Endodermal cell (in vitro differentiated cells): ENCODE data around the gene GDF9. TPM values are rescaled to one million over a fixed set of nuclear protein-coding genes. Genes with fewer than 3 reads are reported as not detected.

Experiments used
- DNase-seq: peaks from one replicate; pipeline ENCODE4 v3.0.0-alpha.2; 2017
- H3K27ac ChIP-seq: 2 replicates; pipeline ENCODE4 v1.5.1; 2013; ENCODE audit warnings: mild to moderate bottlenecking, low read depth, low read length, moderate library complexity
- H3K27me3 ChIP-seq: 2 replicates; pipeline ENCODE4 v1.6.1; 2013; ENCODE audit warnings: mild to moderate bottlenecking, low read length, moderate library complexity; ENCODE audit not compliant: insufficient read depth, control insufficient read depth, poor library complexity, severe bottlenecking
- H3K36me3 ChIP-seq: 2 replicates; pipeline ENCODE4 v1.7.0; 2013; ENCODE audit warnings: mild to moderate bottlenecking, low read length, moderate library complexity; ENCODE audit not compliant: control insufficient read depth, insufficient read depth
- H3K4me1 ChIP-seq: one replicate; pipeline ENCODE4 v1.7.0; 2013; ENCODE audit warnings: low read length; ENCODE audit not compliant: control insufficient read depth, insufficient read depth
- H3K4me3 ChIP-seq: 2 replicates; pipeline ENCODE4 v1.5.1; 2013; ENCODE audit warnings: mild to moderate bottlenecking, low read length, moderate library complexity
- H3K9ac ChIP-seq: 2 replicates; pipeline ENCODE4 v1.6.1; 2013; ENCODE audit warnings: mild to moderate bottlenecking, low read length, moderate library complexity; ENCODE audit not compliant: poor library complexity, severe bottlenecking; ENCODE audit errors: extremely low read depth
- H3K9me3 ChIP-seq: 2 replicates; pipeline ENCODE4 v1.6.1; 2013; ENCODE audit warnings: mild to moderate bottlenecking, low read length, moderate library complexity; ENCODE audit not compliant: control insufficient read depth
- H3K27ac Mint-ChIP-seq: 2 replicates; pipeline ENCODE4 v1.8.0; 2020; ENCODE audit warnings: mixed read lengths
- H3K27me3 Mint-ChIP-seq: 2 replicates; pipeline ENCODE4 v1.8.0; 2021; ENCODE audit warnings: mild to moderate bottlenecking, mixed read lengths; ENCODE audit not compliant: insufficient read depth
- H3K36me3 Mint-ChIP-seq: 2 replicates; pipeline ENCODE4 v1.8.0; 2020; ENCODE audit warnings: low read depth, mixed read lengths
- H3K4me1 Mint-ChIP-seq: 2 replicates; pipeline ENCODE4 v1.8.0; 2020; ENCODE audit warnings: mixed read lengths
- H3K4me3 Mint-ChIP-seq: 2 replicates; pipeline ENCODE4 v1.8.0; 2020; ENCODE audit warnings: mild to moderate bottlenecking, moderate library complexity, mixed read lengths
- H3K9me3 Mint-ChIP-seq: 2 replicates; pipeline ENCODE4 v1.8.0; 2020; ENCODE audit warnings: mild to moderate bottlenecking, mixed read lengths
- WGBS, 2 experiments: methylation state at CpG; one replicate each; pipeline versions ENCODE4 v1.1.5 to v1.1.7; 2013; ENCODE audit warnings: missing lambda C conversion rate in 2 of 2, mixed read lengths in 1 of 2; ENCODE audit not compliant: insufficient coverage in 1 of 2, insufficient read length in 1 of 2; 5-methylcytosine and 5-hydroxymethylcytosine counted together
- total RNA-seq, 2 donors: library from RNA; stranded (reverse); fragmentation: NEBNext Ultra II Directional in 1 of 2; extraction: Animal tissue kit (Norgen Biotek cat#: 25700) in 1 of 2; gene quantifications; 2 replicates in 1 of 2; 3 replicates in 1 of 2; pipeline ENCODE4 v1.2.1, GENCODE V29; 2021
- TF ChIP-seq, protein P1 (sequence below): fragments of 200-600 bp; sonication (generic); conservative IDR thresholded peaks from 2 replicates; pipeline ENCODE4 v1.5.0; 2021; ENCODE audit warnings: antibody characterized with exemption, mild to moderate bottlenecking

GDF9 gene
- total RNA-seq, 2 donors from 2014 or later, result 0.26 to 0.33 TPM

DNA sequence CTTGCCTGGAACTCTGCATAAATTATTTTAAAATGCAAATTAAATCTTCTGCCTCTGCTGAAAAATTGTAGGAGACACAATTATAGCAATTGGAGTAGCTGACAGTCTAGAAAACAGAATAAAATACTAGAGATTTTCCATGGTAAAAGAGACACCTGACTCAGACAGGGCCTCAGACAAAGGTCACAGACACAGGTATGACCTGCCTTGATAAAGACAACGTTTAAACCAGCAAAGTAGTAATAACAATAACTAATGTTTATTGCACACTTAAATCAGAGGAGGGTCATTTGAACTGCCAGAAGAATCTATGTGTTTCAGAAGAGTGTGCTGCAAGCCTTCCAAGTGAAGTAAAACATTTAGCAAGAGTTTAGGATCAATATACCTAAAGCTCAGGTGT, 49.3 kb downstream of the GDF9 start:
- Histone ChIP-seq H3K9me3 (no peaks in the 10 kb centered on the region), H3K27me3 (peaks cover 47% of the 10 kb centered on the region), H3K4me1 (no peaks in the 10 kb centered on the region), H3K27ac (no peak overlapping the region), H3K4me3 (no peak overlapping the region), H3K36me3 (no peaks in the 10 kb centered on the region), H3K9ac (no peak overlapping the region)
- Mint-ChIP-seq H3K9me3 (peaks cover 5% of the 10 kb centered on the region), H3K4me3 (no peak overlapping the region), H3K27ac (no peak overlapping the region), H3K36me3 (no peaks in the 10 kb centered on the region), H3K4me1 (peaks cover 2% of the 10 kb centered on the region), H3K27me3 (peaks cover 62% of the 10 kb centered on the region)
- no peak for DNase-seq
- 61% methylated on average over 1 of the region's 1 CpG; no CpG with 5 or more reads in 1 of the 2 experiments for WGBS, 2 experiments
- TF ChIP-seq, protein P1, sequence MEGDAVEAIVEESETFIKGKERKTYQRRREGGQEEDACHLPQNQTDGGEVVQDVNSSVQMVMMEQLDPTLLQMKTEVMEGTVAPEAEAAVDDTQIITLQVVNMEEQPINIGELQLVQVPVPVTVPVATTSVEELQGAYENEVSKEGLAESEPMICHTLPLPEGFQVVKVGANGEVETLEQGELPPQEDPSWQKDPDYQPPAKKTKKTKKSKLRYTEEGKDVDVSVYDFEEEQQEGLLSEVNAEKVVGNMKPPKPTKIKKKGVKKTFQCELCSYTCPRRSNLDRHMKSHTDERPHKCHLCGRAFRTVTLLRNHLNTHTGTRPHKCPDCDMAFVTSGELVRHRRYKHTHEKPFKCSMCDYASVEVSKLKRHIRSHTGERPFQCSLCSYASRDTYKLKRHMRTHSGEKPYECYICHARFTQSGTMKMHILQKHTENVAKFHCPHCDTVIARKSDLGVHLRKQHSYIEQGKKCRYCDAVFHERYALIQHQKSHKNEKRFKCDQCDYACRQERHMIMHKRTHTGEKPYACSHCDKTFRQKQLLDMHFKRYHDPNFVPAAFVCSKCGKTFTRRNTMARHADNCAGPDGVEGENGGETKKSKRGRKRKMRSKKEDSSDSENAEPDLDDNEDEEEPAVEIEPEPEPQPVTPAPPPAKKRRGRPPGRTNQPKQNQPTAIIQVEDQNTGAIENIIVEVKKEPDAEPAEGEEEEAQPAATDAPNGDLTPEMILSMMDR, result no peak

DNA sequence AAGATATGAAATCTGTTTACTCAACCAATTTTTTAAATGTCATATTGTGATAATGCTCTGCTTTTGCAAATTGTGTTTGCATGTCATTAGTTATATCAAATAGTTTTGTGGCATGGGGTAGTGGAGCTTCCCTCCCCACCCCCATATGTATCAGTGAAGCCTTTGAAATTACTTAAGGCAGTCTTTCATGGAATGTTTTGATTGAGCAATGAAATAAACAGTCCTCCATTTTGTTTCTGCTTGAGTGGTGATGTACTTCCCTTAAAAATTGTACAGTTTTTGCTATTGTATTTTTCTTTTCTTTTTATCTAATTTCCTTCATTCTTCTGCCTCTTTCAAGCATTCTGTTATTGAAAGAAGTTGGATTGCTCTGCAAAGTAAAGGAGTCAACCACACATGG, 49.7 kb downstream of the GDF9 start:
- Mint-ChIP-seq H3K36me3 (no peaks in the 10 kb centered on the region), H3K9me3 (peaks cover 5% of the 10 kb centered on the region), H3K27me3 (peaks cover 66% of the 10 kb centered on the region), H3K4me3 (no peak overlapping the region), H3K27ac (no peak overlapping the region), H3K4me1 (peaks cover 2% of the 10 kb centered on the region)
- H3K4me1 ChIP-seq, result no peaks in the 10 kb centered on the region
- no peaks in the 10 kb centered on the region for H3K9me3 ChIP-seq
- H3K36me3 ChIP-seq, result no peaks in the 10 kb centered on the region
- no peak for DNase-seq
- H3K9ac ChIP-seq, result no peak overlapping the region
- no peak overlapping the region for H3K4me3 ChIP-seq
- H3K27ac ChIP-seq, result no peak overlapping the region
- TF ChIP-seq, protein P1, result no peak
- H3K27me3 ChIP-seq, result peaks cover 52% of the 10 kb centered on the region

DNA sequence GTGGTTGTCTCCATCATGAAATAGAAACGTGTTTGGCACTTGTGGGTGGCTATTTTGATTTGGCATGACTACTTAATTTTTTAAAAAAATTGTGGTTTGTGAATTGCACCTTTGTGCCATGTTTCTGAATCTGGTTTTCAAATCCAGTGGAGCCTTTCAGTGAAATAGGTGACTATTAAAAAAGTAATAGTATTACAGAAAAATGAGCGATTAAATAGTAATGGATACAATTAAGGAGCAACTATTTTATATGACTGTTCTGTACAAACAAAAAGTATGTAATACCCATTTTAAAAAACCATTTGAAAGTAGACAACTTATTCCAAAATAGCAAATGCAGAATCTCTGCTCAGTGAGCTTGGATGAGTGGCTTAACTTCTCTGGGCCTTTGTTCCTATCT, 50.2 kb downstream of the GDF9 start:
- Histone ChIP-seq H3K4me1 (no peaks in the 10 kb centered on the region), H3K9me3 (no peaks in the 10 kb centered on the region), H3K27me3 (peaks cover 56% of the 10 kb centered on the region), H3K36me3 (no peaks in the 10 kb centered on the region), H3K4me3 (no peak overlapping the region), H3K27ac (no peak overlapping the region), H3K9ac (no peak overlapping the region)
- no peak for DNase-seq
- H3K36me3 Mint-ChIP-seq, result no peaks in the 10 kb centered on the region
- TF ChIP-seq, protein P1, result no peak
- peaks cover 70% of the 10 kb centered on the region for H3K27me3 Mint-ChIP-seq
- H3K4me3 Mint-ChIP-seq, result no peak overlapping the region
- H3K27ac Mint-ChIP-seq, result no peak overlapping the region
- 94 to 100% methylated on average over 1 to 2 of the region's 2 CpGs for WGBS, 2 experiments
- H3K4me1 Mint-ChIP-seq, result peaks cover 2% of the 10 kb centered on the region
- peaks cover 5% of the 10 kb centered on the region for H3K9me3 Mint-ChIP-seq
